Smooth muscle cell (in vitro differentiated cells): ENCODE measurements around the gene NUDT16L1. TPM values are rescaled to one million over a fixed set of nuclear protein-coding genes. Genes with fewer than 3 reads are reported as not detected.

ENCODE experiments used
- DNase-seq: peaks from one replicate; lab custom pipeline; 2025; ENCODE audit not compliant: unreplicated experiment; lab: John Stamatoyannopoulos, UW
- H2AFZ ChIP-seq: fragments of 200-600 bp; sonication (generic); 2 replicates; pipeline ENCODE4 v1.6.0; 2016; ENCODE audit warnings: antibody characterized with exemption, low read depth, mild to moderate bottlenecking
- H3F3A ChIP-seq: fragments of 200-600 bp; sonication (generic); 2 replicates; pipeline ENCODE4 v1.6.0; 2017; ENCODE audit warnings: antibody characterized with exemption, low read depth
- H3K27ac ChIP-seq: fragments of 200-600 bp; sonication (generic); 2 replicates; pipeline ENCODE4 v1.5.1; 2016; ENCODE audit warnings: low read depth, mild to moderate bottlenecking
- H3K27me3 ChIP-seq: fragments of 200-600 bp; sonication (generic); 2 replicates; pipeline ENCODE4 v1.6.1; 2016; ENCODE audit warnings: low read depth, mild to moderate bottlenecking
- H3K36me3 ChIP-seq: fragments of 200-600 bp; sonication (generic); 2 replicates; pipeline ENCODE4 v1.5.1; 2016; ENCODE audit warnings: low read depth
- H3K4me1 ChIP-seq: fragments of 200-600 bp; sonication (generic); 2 replicates; pipeline ENCODE4 v1.5.1; 2016; ENCODE audit warnings: low read depth
- H3K4me2 ChIP-seq: fragments of 200-600 bp; sonication (generic); 2 replicates; pipeline ENCODE4 v1.6.0; 2016; ENCODE audit warnings: mild to moderate bottlenecking
- H3K4me3 ChIP-seq: fragments of 200-600 bp; sonication (generic); 2 replicates; pipeline ENCODE4 v1.5.1; 2016; ENCODE audit warnings: mild to moderate bottlenecking
- H3K79me2 ChIP-seq: fragments of 200-600 bp; sonication (generic); 2 replicates; pipeline ENCODE4 v1.6.0; 2016; ENCODE audit warnings: low read depth, mild to moderate bottlenecking
- H3K9ac ChIP-seq: fragments of 200-600 bp; sonication (generic); 2 replicates; pipeline ENCODE4 v1.6.0; 2016; ENCODE audit warnings: low read depth
- H3K9me3 ChIP-seq: fragments of 200-600 bp; sonication (generic); replicated peaks from 2 replicates; pipeline ENCODE4 v1.5.1; 2016; ENCODE audit warnings: low read depth
- H4K20me1 ChIP-seq: fragments of 200-600 bp; sonication (generic); 2 replicates; pipeline ENCODE4 v1.6.0; 2016; ENCODE audit warnings: low read depth
- CTCF ChIP-seq: fragments of 200-600 bp; sonication (generic); IDR thresholded peaks from 2 replicates; pipeline ENCODE4 v1.5.1; 2017; ENCODE audit warnings: borderline replicate concordance, mild to moderate bottlenecking, antibody characterized with exemption; ENCODE audit not compliant: insufficient read depth, poor library complexity, severe bottlenecking
- WGBS: methylation state at CpG from one replicate; pipeline ENCODE4 v1.1.7; 2016; ENCODE audit warnings: low lambda C conversion rate; 5-methylcytosine and 5-hydroxymethylcytosine counted together
- polyA plus RNA-seq: library from polyadenylated mRNA; unstranded; fragments of >200 nt; fragmentation: Nextera tagmentation; extraction: Ambion mirVana; gene quantifications from 2 replicates; pipeline ENCODE4 v1.2.1, GENCODE V29; 2016
- total RNA-seq: library from RNA; depleted of rRNA; stranded (reverse); fragments of >200 nt; gene quantifications from 2 replicates; pipeline ENCODE4 v1.2.3, GENCODE V29; 2014

The NUDT16L1 gene
- total and polyA plus RNA-seq, 2 experiments from 2014 or later = 17.6 to 48.3 TPM

- WGBS = 77% methylated on average over 47 of the region's 47 CpGs
- no peak for DNase-seq
Observed at GRCh38 chr16:4679850-4680636, 13.3 kb upstream of the NUDT16L1 start.

GRCh38 chr16:4680673-4681470 is 12.5 kb upstream of the NUDT16L1 start:
- H3K4me2 ChIP-seq = no peak overlapping the region
- no peaks in the 10 kb centered on the region for H3F3A ChIP-seq
- no peak overlapping the region for H2AFZ ChIP-seq
- H3K4me3 ChIP-seq = no peak overlapping the region
- TF ChIP-seq CTCF = no peak
- H3K36me3 ChIP-seq = no peaks in the 10 kb centered on the region
- H3K27me3 ChIP-seq = no peaks in the 10 kb centered on the region
- no peaks in the 10 kb centered on the region for H3K4me1 ChIP-seq
- DNase-seq = no peak
- H3K27ac ChIP-seq = no peak overlapping the region
- H4K20me1 ChIP-seq = peaks cover 54% of the 10 kb centered on the region
- no peak overlapping the region for H3K9ac ChIP-seq
- no peaks in the 10 kb centered on the region for H3K79me2 ChIP-seq
- no peaks in the 10 kb centered on the region for H3K9me3 ChIP-seq
- 97% methylated on average over 25 of the region's 26 CpGs for WGBS

More at GRCh38 chr16:4679850-4680636, 13.3 kb upstream of the NUDT16L1 start:
- H3K4me3 ChIP-seq = no peak overlapping the region
- TF ChIP-seq CTCF = no peak
- peaks cover 60% of the 10 kb centered on the region for H4K20me1 ChIP-seq
- no peak overlapping the region for H3K9ac ChIP-seq
- no peaks in the 10 kb centered on the region for H3F3A ChIP-seq
- H3K27ac ChIP-seq = no peak overlapping the region
- H3K9me3 ChIP-seq = no peaks in the 10 kb centered on the region
- H3K4me1 ChIP-seq = no peaks in the 10 kb centered on the region
- no peaks in the 10 kb centered on the region for H3K79me2 ChIP-seq
- no peaks in the 10 kb centered on the region for H3K36me3 ChIP-seq
- no peak overlapping the region for H2AFZ ChIP-seq
- no peak overlapping the region for H3K4me2 ChIP-seq
- H3K27me3 ChIP-seq = no peaks in the 10 kb centered on the region

- 96% methylated on average over 38 of the region's 39 CpGs for WGBS
Observed at GRCh38 chr16:4681471-4682083, 11.8 kb upstream of the NUDT16L1 start.

More at GRCh38 chr16:4681471-4682083, 11.8 kb upstream of the NUDT16L1 start:
- Histone ChIP-seq H3K27me3 (no peaks in the 10 kb centered on the region), H3K4me2 (no peak overlapping the region), H3F3A (no peaks in the 10 kb centered on the region), H3K9me3 (no peaks in the 10 kb centered on the region), H3K4me3 (no peak overlapping the region), H3K4me1 (no peaks in the 10 kb centered on the region), H4K20me1 (peaks cover 47% of the 10 kb centered on the region), H3K27ac (no peak overlapping the region), H2AFZ (no peak overlapping the region), H3K36me3 (no peaks in the 10 kb centered on the region), H3K79me2 (no peaks in the 10 kb centered on the region), H3K9ac (no peak overlapping the region)
- no peak for DNase-seq
- no peak for TF ChIP-seq CTCF
